ENCODE results near the gene TMOD3.
"Not testable (repeated sequence)": the region's sequence is repeated elsewhere in the genome, so short reads cannot be mapped to it uniquely, and the experiment has no call there.

DNA sequence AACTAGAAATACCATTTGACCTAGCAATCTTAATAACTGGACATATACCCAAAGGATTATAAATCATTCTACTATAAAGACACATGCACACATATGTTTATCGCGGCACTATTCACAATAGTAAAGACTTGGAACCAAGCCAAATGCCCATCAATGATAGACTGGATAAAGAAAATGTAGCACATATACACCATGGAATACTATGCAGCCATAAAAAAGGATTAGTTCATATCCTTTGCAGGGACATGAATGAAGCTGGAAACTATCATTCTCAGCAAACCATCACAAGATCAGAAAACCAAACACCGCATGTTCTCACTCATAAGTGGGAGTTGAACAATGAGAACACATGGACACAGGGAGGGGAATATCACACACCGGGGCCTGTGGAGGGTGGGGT, 37.0 kb upstream of the TMOD3 start:
- TF ChIP-seq POLR2AphosphoS5 (IDR thresholded peaks at IDR 0.05; ENCODE audit: borderline replicate concordance, low read depth, low read length); EZH2 (IDR thresholded peaks at IDR 0.05): not testable (repeated sequence)
